Vagina (tissue), 2 donors: ENCODE data around the gene BET1. TPM values are rescaled to one million over a fixed set of nuclear protein-coding genes. Genes with fewer than 3 reads are reported as not detected.

Experiments used
- DNase-seq, 2 donors: peaks; one replicate each; pipeline ENCODE4 v3.0.0-alpha.2; 2017; ENCODE audit errors: extremely low spot score in 2 of 2
- H3K27ac ChIP-seq: fragments of 200-600 bp; sonication (generic); one replicate; pipeline ENCODE4 v1.5.1; 2019
- H3K27me3 ChIP-seq: fragments of 200-600 bp; sonication (generic); one replicate; pipeline ENCODE4 v1.5.1; 2019
- H3K36me3 ChIP-seq, 2 donors: fragments of 200-600 bp; sonication (generic); one replicate each; pipeline ENCODE4 v1.5.1; 2017 to 2019
- H3K4me1 ChIP-seq: fragments of 200-600 bp; sonication (generic); one replicate; pipeline ENCODE4 v1.5.1; 2019
- H3K4me3 ChIP-seq, 2 donors: fragments of 200-600 bp; sonication (generic); 1 replicate in 1 of 2; 2 replicates in 1 of 2; pipeline ENCODE4 v1.5.1; 2016 to 2019
- H3K9me3 ChIP-seq: fragments of 200-600 bp; sonication (generic); one replicate; pipeline ENCODE4 v1.5.1; 2019
- CTCF ChIP-seq, 3 experiments: fragments of 450-650 bp in 2 of 3; fragments of 200-600 bp in 1 of 3; sonication (generic) in 1 of 3; IDR thresholded peaks; one replicate each; pipeline ENCODE4 v1.5.1; 2017 to 2019; ENCODE audit warnings: antibody characterized with exemption in 3 of 3, mild to moderate bottlenecking in 2 of 3, moderate library complexity in 2 of 3
- POLR2A ChIP-seq, 2 donors: fragments of 450-650 bp; IDR thresholded peaks; one replicate each; pipeline ENCODE4 v1.6.1; 2017; ENCODE audit warnings: antibody characterized with exemption in 2 of 2, mild to moderate bottlenecking in 2 of 2, moderate library complexity in 2 of 2
- POLR2AphosphoS5 ChIP-seq, 2 donors: sonication (generic); formaldehyde crosslinking; IDR thresholded peaks; one replicate each; pipeline ENCODE4 v1.9.0; 2017; ENCODE audit warnings: antibody characterized with exemption in 2 of 2, mild to moderate bottlenecking in 2 of 2, low read depth in 1 of 2; ENCODE audit not compliant: insufficient read depth in 1 of 2
- intact Hi-C: fragments of 100-400 bp; cut with DNase I; formaldehyde crosslinking; loops from one replicate; pipeline ENCODE4 v1.15.1; 2023
- total RNA-seq: library from RNA; depleted of rRNA; stranded (reverse); fragments of >200 nt; gene quantifications from one replicate; pipeline ENCODE4 v1.2.3, GENCODE V29; 2016

Gene BET1
- total RNA-seq, 1 donor from 2014 or later: 22.1 TPM

- H3K9me3 ChIP-seq: no peaks in the 10 kb centered on the region
- no peaks in the 10 kb centered on the region for H3K27me3 ChIP-seq
- no peak for TF ChIP-seq POLR2A (IDR thresholded peaks at IDR 0.05)
- TF ChIP-seq CTCF (IDR thresholded peaks at IDR 0.05): no peak
- TF ChIP-seq POLR2AphosphoS5 (IDR thresholded peaks at IDR 0.05; ENCODE audit: insufficient read depth in 1 of 2, low read depth in 1 of 2): no peak
- no peak overlapping the region for H3K27ac ChIP-seq
- H3K36me3 ChIP-seq: no peaks in the 10 kb centered on the region
- H3K4me1 ChIP-seq: no peaks in the 10 kb centered on the region
- intact Hi-C loops: no loop called here
- no peak overlapping the region for H3K4me3 ChIP-seq
- DNase-seq: no peak
Observed at GRCh38 chr7:93960986-93961385, 43.2 kb downstream of the BET1 start.

DNA sequence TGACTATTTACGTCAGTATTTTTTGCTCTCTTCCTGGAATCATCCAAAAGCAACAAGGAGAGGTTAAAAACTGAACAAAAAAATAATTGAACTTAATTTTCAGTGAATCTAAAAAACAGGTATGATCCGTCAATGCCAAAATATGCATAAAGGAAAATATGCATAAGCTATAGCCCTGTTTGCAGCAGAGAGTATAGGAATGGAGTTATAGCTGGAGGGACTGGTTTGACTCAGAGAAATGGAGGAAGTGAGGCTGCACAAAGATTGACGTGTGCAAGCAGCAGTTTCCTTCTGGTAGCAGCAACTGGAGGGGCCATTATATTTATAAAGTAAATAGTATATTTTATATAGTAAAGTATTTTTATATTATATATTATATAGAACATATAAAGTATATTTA, 45.5 kb downstream of the BET1 start:
- no peaks in the 10 kb centered on the region for H3K27me3 ChIP-seq
- no peak overlapping the region for H3K27ac ChIP-seq
- no peaks in the 10 kb centered on the region for H3K36me3 ChIP-seq
- intact Hi-C loops: no loop called here
- H3K4me3 ChIP-seq: no peak overlapping the region
- H3K9me3 ChIP-seq: no peaks in the 10 kb centered on the region
- no peaks in the 10 kb centered on the region for H3K4me1 ChIP-seq
- TF ChIP-seq POLR2A (IDR thresholded peaks at IDR 0.05) (no peak), CTCF (IDR thresholded peaks at IDR 0.05) (no peak), POLR2AphosphoS5 (IDR thresholded peaks at IDR 0.05; ENCODE audit: insufficient read depth in 1 of 2, low read depth in 1 of 2) (no peak)
- no peak for DNase-seq

- H3K36me3 ChIP-seq: no peaks in the 10 kb centered on the region
- H3K9me3 ChIP-seq: no peaks in the 10 kb centered on the region
- intact Hi-C loops: no loop called here
- no peaks in the 10 kb centered on the region for H3K27me3 ChIP-seq
- no peak overlapping the region for H3K27ac ChIP-seq
- TF ChIP-seq POLR2A (IDR thresholded peaks at IDR 0.05): no peak
- no peak for TF ChIP-seq CTCF (IDR thresholded peaks at IDR 0.05)
- TF ChIP-seq POLR2AphosphoS5 (IDR thresholded peaks at IDR 0.05; ENCODE audit: insufficient read depth in 1 of 2, low read depth in 1 of 2): no peak
- no peak overlapping the region for H3K4me3 ChIP-seq
- no peak for DNase-seq
- no peaks in the 10 kb centered on the region for H3K4me1 ChIP-seq
Observed at GRCh38 chr7:93958216-93958615, 45.9 kb downstream of the BET1 start.

GRCh38 chr7:93957767-93958166, 46.4 kb downstream of the BET1 start:
- TF ChIP-seq CTCF (IDR thresholded peaks at IDR 0.05) (no peak), POLR2A (IDR thresholded peaks at IDR 0.05) (no peak), POLR2AphosphoS5 (IDR thresholded peaks at IDR 0.05; ENCODE audit: insufficient read depth in 1 of 2, low read depth in 1 of 2) (no peak)
- H3K27me3 ChIP-seq: no peaks in the 10 kb centered on the region

DNA sequence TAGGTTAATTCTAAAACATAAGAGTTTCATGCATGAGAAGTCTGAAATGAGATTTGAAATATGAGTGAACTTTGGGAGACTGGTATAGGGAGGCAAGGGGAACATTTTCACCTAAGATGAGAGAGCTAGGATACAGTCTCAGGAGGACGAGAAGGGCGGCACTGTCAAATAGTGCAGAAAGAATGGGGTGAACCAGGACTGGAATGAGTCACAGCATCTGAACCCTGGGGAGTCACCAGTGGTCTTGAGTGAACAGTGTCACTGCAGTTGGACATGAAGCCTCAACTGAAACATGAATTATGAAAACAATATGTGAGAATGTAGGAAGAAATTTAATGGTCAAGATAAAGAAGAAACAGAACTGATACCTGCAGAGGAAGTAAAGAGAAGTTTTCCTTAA, 48.9 kb downstream of the BET1 start:
- Histone ChIP-seq H3K27ac (no peak overlapping the region), H3K4me3 (no peak overlapping the region), H3K27me3 (no peaks in the 10 kb centered on the region), H3K9me3 (no peaks in the 10 kb centered on the region), H3K4me1 (no peaks in the 10 kb centered on the region), H3K36me3 (no peaks in the 10 kb centered on the region)
- intact Hi-C loops: no loop called here
- DNase-seq: no peak
- TF ChIP-seq POLR2AphosphoS5 (IDR thresholded peaks at IDR 0.05; ENCODE audit: insufficient read depth in 1 of 2, low read depth in 1 of 2) (no peak), POLR2A (IDR thresholded peaks at IDR 0.05) (no peak), CTCF (IDR thresholded peaks at IDR 0.05) (no peak)

More at GRCh38 chr7:93957767-93958166, 46.4 kb downstream of the BET1 start:
- Histone ChIP-seq H3K36me3 (no peaks in the 10 kb centered on the region), H3K4me3 (no peak overlapping the region), H3K9me3 (no peaks in the 10 kb centered on the region), H3K4me1 (no peaks in the 10 kb centered on the region), H3K27ac (no peak overlapping the region)
- DNase-seq: no peak
- intact Hi-C loops: no loop called here
